ENCODE data around the gene ENTHD1.
"Not testable (repeated sequence)": the region's sequence is repeated elsewhere in the genome, so short reads cannot be mapped to it uniquely, and the experiment has no call there.

Gene ENTHD1

DNA sequence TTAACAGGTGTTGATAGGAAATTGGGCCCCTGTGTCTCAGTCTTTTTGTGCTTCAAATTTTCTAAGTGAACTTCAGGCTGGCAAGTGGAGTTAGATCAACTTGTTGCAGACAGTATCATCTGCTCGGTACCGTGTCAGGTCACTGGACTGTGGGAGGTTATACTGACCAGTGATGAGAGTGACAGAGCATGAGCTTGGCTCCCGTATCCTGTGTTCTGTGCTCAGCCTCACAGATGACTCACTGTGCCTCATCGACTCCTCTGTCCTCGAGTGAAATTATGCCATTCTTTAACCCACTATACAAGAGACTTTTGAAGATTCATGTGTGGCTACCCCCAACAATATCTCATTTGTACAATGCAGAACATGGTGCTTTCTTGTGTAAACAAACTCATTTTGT, 15.2 kb upstream of the ENTHD1 start:
- DNase-seq (ENCODE audit: low read depth) = no peak
- no peak overlapping the region for H3K4me3 ChIP-seq (ENCODE audit: low read length)
- TF ChIP-seq, protein P1, sequence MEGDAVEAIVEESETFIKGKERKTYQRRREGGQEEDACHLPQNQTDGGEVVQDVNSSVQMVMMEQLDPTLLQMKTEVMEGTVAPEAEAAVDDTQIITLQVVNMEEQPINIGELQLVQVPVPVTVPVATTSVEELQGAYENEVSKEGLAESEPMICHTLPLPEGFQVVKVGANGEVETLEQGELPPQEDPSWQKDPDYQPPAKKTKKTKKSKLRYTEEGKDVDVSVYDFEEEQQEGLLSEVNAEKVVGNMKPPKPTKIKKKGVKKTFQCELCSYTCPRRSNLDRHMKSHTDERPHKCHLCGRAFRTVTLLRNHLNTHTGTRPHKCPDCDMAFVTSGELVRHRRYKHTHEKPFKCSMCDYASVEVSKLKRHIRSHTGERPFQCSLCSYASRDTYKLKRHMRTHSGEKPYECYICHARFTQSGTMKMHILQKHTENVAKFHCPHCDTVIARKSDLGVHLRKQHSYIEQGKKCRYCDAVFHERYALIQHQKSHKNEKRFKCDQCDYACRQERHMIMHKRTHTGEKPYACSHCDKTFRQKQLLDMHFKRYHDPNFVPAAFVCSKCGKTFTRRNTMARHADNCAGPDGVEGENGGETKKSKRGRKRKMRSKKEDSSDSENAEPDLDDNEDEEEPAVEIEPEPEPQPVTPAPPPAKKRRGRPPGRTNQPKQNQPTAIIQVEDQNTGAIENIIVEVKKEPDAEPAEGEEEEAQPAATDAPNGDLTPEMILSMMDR (conservative IDR thresholded peaks at IDR 0.05; ENCODE audit: low read depth, low read length) = no peak

- TF ChIP-seq, protein P1 (conservative IDR thresholded peaks at IDR 0.05; ENCODE audit: low read depth, low read length) = no peak
- H3K4me3 ChIP-seq (ENCODE audit: low read length) = no peak overlapping the region
- no peak for DNase-seq (ENCODE audit: low read depth)
Observed at GRCh38 chr22:39908136-39908535, 14.6 kb upstream of the ENTHD1 start.

DNA sequence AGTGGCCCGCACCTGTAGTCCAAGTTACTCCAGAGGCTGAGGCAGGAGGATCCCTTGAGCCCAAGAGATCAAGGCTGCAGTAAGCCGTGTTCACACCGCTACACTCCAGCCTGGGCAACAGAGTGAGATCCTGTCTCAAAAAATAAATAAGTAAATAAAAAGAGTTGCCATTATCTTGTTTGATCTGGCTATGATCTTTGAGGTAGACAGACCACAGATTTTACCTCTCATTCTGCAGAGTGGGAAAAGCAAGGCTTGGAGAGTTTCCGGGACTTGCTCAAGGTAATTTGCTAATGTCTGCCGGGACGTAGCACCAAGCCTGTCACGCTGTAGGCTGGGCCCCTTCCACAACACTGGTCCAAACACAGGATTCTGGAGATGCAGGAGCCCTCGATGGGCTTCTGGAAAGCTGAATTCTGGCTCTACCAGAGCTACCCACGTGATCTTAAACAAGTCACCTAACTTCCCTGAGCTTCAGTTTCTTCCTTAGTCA, 14.1 kb upstream of the ENTHD1 start:
- no peak overlapping the region for H3K4me3 ChIP-seq (ENCODE audit: low read length)
- DNase-seq (ENCODE audit: low read depth) = no peak
- TF ChIP-seq, protein P1 (conservative IDR thresholded peaks at IDR 0.05; ENCODE audit: low read depth, low read length) = no peak

DNA sequence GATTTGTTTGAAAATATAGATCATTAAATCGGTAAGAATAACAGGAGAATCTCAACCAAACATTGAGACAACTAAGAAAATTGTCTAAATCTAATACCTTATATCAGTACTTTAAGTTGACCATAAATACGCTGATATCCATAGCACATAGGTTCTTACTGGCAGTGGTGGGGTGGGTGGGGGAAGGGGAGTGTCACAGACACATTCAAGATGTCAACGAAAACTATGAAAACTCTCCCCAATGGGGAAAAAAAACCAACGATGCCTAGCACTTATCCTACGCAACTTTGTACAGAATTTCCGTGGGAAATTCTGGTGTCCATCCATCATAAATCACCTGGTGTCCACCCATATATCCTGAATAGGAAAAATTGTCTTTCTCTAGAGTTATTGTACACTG, 13.5 kb upstream of the ENTHD1 start:
- no peak for DNase-seq (ENCODE audit: low read depth)
- TF ChIP-seq, protein P1 (conservative IDR thresholded peaks at IDR 0.05; ENCODE audit: low read depth, low read length) = no peak
- H3K4me3 ChIP-seq (ENCODE audit: low read length) = no peak overlapping the region

GRCh38 chr22:39906207-39906606, 12.6 kb upstream of the ENTHD1 start:
- TF ChIP-seq, protein P1 (conservative IDR thresholded peaks at IDR 0.05; ENCODE audit: low read depth, low read length) = no peak
- H3K4me3 ChIP-seq (ENCODE audit: low read length) = no peak overlapping the region
- DNase-seq (ENCODE audit: low read depth) = no peak

- TF ChIP-seq, protein P1 (conservative IDR thresholded peaks at IDR 0.05; ENCODE audit: low read depth, low read length) = no peak
- H3K4me3 ChIP-seq (ENCODE audit: low read length) = no peak overlapping the region
- DNase-seq (ENCODE audit: low read depth) = no peak
Observed at GRCh38 chr22:39905687-39906086, 12.1 kb upstream of the ENTHD1 start.

DNA sequence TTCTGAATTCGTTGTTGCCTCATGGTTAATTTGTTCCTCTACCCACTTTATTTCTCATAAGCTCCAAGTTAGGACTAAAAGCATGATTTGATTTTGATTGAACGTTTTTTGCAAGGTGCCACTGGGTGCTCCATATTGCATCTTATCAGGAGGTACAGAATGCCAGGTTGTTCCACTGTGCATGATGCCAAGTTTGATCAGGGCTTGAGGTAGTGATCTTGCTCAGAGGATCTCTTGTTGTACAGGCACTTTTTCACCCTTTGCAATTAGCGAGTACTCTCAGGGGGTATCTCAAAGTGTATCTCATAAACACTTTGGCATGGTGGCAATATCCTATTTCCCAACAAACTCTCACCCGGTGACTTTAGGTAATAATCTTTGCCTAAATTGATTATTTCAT, 11.3 kb upstream of the ENTHD1 start:
- no peak overlapping the region for H3K4me3 ChIP-seq (ENCODE audit: low read length)
- no peak for DNase-seq (ENCODE audit: low read depth)
- TF ChIP-seq, protein P1 (conservative IDR thresholded peaks at IDR 0.05; ENCODE audit: low read depth, low read length) = no peak

- not testable (repeated sequence) for DNase-seq (ENCODE audit: low read depth); H3K4me3 ChIP-seq (ENCODE audit: low read length)
Observed at GRCh38 chr22:39904024-39904423, 10.5 kb upstream of the ENTHD1 start.

All from retinal pigment epithelial cell (primary cell).